H1 (cell line): ENCODE measurements around the gene TFAP2B. TPM values are rescaled to one million over a fixed set of nuclear protein-coding genes. Genes with fewer than 3 reads are reported as not detected.

ENCODE experiments used
- BACH1 ChIP-seq: IDR thresholded peaks from 2 replicates; pipeline ENCODE4 v1.6.1; 2012; ENCODE audit warnings: low read length, improper control_type of control experiment
- BRCA1 ChIP-seq: IDR thresholded peaks from 2 replicates; pipeline ENCODE4 v1.6.1; 2012; ENCODE audit warnings: low read depth, low read length, improper control_type of control experiment
- CHD1 ChIP-seq: IDR thresholded peaks from 2 replicates; pipeline ENCODE4 v1.6.1; 2012; ENCODE audit warnings: low read depth, low read length, improper control_type of control experiment
- CHD2 ChIP-seq: IDR thresholded peaks from 2 replicates; pipeline ENCODE4 v1.6.1; 2012; ENCODE audit warnings: low read length, improper control_type of control experiment
- EZH2 ChIP-seq: fragments of 200-600 bp; sonication (generic); IDR thresholded peaks from 2 replicates; pipeline ENCODE4 v1.7.1; 2012; ENCODE audit warnings: low read depth, mild to moderate bottlenecking, moderate library complexity, low read length, inconsistent platforms; ENCODE audit not compliant: severe bottlenecking
- GTF2F1 ChIP-seq: IDR thresholded peaks from 2 replicates; pipeline ENCODE4 v1.6.1; 2012; ENCODE audit warnings: low read depth, low read length, improper control_type of control experiment, borderline replicate concordance
- JUND ChIP-seq: IDR thresholded peaks from 2 replicates; pipeline ENCODE4 v1.6.1; 2011; ENCODE audit warnings: mild to moderate bottlenecking, improper control_type of control experiment, low read length
- NANOG ChIP-seq: IDR thresholded peaks from 2 replicates; pipeline ENCODE4 v1.6.1; 2011; ENCODE audit warnings: low read length, low read depth, mild to moderate bottlenecking, inconsistent platforms; ENCODE audit not compliant: insufficient read depth, poor library complexity, severe bottlenecking
- SP1 ChIP-seq: IDR thresholded peaks from 2 replicates; pipeline ENCODE4 v1.6.1; 2011; ENCODE audit warnings: low read depth, low read length
- SRF ChIP-seq: IDR thresholded peaks from 2 replicates; pipeline ENCODE4 v1.6.1; 2011; ENCODE audit warnings: mild to moderate bottlenecking, low read depth, low read length, moderate library complexity
- TEAD4 ChIP-seq: IDR thresholded peaks from 2 replicates; pipeline ENCODE4 v1.6.1; 2012; ENCODE audit warnings: low read depth, low read length, inconsistent platforms, mixed read lengths
- polyA plus RNA-seq, 7 experiments: library from polyadenylated mRNA; depleted of rRNA in 3 of 7; stranded (reverse) in 5 of 7; unstranded in 2 of 7; fragments of >200 nt in 5 of 7; fragments of 200-250 nt in 2 of 7; gene quantifications; 1 replicate in 5 of 7; 2 replicates in 1 of 7; 4 replicates in 1 of 7; pipeline versions ENCODE4 v1.2.1 to v1.2.3, GENCODE V29; 2011 to 2013; ENCODE audit warnings: missing spikeins in 2 of 7, mixed read lengths in 2 of 7
- total RNA-seq: library from RNA; stranded (reverse); fragmentation: NEBNext Ultra II Directional; extraction: Animal tissue kit (Norgen Biotek cat#: 25700); gene quantifications from 2 replicates; pipeline ENCODE4 v1.2.1, GENCODE V29; 2021
- TF ChIP-seq, protein P1 (sequence below): fragments of 300-600 bp; sonication (generic); IDR thresholded peaks from 2 replicates; pipeline ENCODE4 v1.7.1; 2012; ENCODE audit warnings: low read length, moderate library complexity, mild to moderate bottlenecking, inconsistent platforms; ENCODE audit not compliant: insufficient replicate concordance

The TFAP2B gene
- total and polyA plus RNA-seq, 2 of the 8 experiments (the other 6 are each of a cell fraction or from before 2014, with no cell fraction given) = not detected

DNA sequence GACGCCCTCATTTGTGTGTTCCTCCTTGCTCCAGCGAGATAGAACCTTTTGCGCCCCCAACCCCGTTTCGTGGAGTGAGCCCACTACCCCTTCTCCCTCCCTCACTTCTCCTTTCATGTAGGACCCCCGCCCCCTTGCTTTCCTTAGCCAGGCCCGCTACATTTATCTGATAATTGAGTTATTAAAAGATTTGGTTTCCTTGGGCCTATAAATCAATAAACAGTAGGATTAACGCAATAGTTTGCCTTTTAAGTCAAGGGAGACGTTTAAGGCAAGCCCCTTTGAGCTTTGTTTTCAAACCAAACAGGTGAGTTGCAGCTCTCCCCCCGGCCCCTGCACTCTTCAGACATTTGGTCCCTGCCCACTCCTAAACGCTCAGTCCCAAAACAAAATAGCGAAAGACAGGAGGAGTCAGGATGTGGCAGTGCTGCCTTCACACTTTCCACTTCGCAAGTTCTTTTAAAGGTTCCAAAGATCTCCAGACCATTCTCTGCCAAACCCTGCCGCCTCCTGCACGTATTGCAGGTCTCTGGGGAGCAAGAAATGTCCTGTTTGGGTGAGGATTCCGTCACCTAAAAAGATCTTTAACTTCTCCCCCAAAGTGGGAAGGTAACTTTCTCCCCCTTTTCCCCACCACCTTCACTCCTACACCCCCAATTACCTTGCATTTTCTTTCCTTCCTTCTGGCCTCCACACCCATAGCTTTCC, 27.6 kb downstream of the TFAP2B start (continued):
- TF ChIP-seq, protein P1, sequence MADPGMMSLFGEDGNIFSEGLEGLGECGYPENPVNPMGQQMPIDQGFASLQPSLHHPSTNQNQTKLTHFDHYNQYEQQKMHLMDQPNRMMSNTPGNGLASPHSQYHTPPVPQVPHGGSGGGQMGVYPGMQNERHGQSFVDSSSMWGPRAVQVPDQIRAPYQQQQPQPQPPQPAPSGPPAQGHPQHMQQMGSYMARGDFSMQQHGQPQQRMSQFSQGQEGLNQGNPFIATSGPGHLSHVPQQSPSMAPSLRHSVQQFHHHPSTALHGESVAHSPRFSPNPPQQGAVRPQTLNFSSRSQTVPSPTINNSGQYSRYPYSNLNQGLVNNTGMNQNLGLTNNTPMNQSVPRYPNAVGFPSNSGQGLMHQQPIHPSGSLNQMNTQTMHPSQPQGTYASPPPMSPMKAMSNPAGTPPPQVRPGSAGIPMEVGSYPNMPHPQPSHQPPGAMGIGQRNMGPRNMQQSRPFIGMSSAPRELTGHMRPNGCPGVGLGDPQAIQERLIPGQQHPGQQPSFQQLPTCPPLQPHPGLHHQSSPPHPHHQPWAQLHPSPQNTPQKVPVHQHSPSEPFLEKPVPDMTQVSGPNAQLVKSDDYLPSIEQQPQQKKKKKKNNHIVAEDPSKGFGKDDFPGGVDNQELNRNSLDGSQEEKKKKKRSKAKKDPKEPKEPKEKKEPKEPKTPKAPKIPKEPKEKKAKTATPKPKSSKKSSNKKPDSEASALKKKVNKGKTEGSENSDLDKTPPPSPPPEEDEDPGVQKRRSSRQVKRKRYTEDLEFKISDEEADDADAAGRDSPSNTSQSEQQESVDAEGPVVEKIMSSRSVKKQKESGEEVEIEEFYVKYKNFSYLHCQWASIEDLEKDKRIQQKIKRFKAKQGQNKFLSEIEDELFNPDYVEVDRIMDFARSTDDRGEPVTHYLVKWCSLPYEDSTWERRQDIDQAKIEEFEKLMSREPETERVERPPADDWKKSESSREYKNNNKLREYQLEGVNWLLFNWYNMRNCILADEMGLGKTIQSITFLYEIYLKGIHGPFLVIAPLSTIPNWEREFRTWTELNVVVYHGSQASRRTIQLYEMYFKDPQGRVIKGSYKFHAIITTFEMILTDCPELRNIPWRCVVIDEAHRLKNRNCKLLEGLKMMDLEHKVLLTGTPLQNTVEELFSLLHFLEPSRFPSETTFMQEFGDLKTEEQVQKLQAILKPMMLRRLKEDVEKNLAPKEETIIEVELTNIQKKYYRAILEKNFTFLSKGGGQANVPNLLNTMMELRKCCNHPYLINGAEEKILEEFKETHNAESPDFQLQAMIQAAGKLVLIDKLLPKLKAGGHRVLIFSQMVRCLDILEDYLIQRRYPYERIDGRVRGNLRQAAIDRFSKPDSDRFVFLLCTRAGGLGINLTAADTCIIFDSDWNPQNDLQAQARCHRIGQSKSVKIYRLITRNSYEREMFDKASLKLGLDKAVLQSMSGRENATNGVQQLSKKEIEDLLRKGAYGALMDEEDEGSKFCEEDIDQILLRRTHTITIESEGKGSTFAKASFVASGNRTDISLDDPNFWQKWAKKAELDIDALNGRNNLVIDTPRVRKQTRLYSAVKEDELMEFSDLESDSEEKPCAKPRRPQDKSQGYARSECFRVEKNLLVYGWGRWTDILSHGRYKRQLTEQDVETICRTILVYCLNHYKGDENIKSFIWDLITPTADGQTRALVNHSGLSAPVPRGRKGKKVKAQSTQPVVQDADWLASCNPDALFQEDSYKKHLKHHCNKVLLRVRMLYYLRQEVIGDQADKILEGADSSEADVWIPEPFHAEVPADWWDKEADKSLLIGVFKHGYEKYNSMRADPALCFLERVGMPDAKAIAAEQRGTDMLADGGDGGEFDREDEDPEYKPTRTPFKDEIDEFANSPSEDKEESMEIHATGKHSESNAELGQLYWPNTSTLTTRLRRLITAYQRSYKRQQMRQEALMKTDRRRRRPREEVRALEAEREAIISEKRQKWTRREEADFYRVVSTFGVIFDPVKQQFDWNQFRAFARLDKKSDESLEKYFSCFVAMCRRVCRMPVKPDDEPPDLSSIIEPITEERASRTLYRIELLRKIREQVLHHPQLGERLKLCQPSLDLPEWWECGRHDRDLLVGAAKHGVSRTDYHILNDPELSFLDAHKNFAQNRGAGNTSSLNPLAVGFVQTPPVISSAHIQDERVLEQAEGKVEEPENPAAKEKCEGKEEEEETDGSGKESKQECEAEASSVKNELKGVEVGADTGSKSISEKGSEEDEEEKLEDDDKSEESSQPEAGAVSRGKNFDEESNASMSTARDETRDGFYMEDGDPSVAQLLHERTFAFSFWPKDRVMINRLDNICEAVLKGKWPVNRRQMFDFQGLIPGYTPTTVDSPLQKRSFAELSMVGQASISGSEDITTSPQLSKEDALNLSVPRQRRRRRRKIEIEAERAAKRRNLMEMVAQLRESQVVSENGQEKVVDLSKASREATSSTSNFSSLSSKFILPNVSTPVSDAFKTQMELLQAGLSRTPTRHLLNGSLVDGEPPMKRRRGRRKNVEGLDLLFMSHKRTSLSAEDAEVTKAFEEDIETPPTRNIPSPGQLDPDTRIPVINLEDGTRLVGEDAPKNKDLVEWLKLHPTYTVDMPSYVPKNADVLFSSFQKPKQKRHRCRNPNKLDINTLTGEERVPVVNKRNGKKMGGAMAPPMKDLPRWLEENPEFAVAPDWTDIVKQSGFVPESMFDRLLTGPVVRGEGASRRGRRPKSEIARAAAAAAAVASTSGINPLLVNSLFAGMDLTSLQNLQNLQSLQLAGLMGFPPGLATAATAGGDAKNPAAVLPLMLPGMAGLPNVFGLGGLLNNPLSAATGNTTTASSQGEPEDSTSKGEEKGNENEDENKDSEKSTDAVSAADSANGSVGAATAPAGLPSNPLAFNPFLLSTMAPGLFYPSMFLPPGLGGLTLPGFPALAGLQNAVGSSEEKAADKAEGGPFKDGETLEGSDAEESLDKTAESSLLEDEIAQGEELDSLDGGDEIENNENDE = peak; percentile 64
- no peak for TF ChIP-seq TEAD4
- no peak for TF ChIP-seq BACH1
- TF ChIP-seq EZH2 = peak; percentile 65
- TF ChIP-seq JUND = no peak
- TF ChIP-seq BRCA1 = no peak
- TF ChIP-seq SP1 = peak; percentile 42; the same call in 1 of the 2 replicates
- TF ChIP-seq CHD1 = no peak
- no peak for TF ChIP-seq SRF
- TF ChIP-seq NANOG = no peak
- no peak for TF ChIP-seq CHD2
- TF ChIP-seq GTF2F1 = no peak
